Measurements from ENCODE around the gene ADAMTS15. TPM values are rescaled to one million over a fixed set of nuclear protein-coding genes. Genes with fewer than 3 reads are reported as not detected.

Gene ADAMTS15
- total and polyA plus RNA-seq, 11 donors = 5.3 to 71.0 (median 16.7) TPM

DNA sequence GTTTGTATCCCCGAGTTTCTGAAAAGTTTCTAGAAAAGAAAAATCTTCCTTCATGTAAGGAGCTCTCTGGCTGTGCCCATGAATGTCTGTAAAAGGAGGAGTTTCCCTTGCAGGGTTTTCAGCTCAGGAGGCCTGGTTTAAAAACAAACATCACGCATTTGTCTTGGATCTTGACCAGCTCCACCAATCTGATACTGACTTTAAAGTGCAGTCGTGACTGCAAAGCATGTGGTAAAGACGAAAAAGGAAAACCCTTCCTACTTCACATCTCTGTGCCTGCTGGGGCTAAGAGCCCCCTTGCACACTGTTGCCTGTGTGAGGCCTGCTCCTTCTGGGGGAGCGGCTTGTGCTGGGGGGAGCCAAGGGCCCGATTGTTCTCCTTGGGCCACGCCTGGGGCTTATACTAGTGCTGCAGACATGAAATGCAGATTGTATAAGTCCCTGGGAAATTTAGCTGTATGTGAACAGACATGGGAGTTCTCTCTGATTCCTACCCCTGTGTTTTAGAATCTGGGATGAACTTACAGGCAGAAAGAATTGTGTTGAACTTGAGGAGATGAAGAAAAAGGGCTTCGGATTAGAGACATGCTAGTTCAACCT is 62.1 kb downstream of the ADAMTS15 start:
- no peaks in the 10 kb centered on the region for H3K27me3 ChIP-seq
- intact Hi-C loops (cut with DNase I) = loop anchor here in 2 of 10 donors (5.0 to 10.0 kb wide), 2 partner anchors 33 to 164 kb away; no protein-coding TSS in a partner anchor
- ATAC-seq (peak in 3 of 4 donors; percentile 10 to 26 (median 21)), DNase-seq (no peak)
- WGBS, 4 donors = 41 to 57% (median 53%) methylated on average over 8 of the region's 8 CpGs
- H3K4me1 ChIP-seq = peaks cover 0 to 41% (median 21%) of the 10 kb centered on the region in 12 donors
- TF ChIP-seq POLR2A (IDR thresholded peaks at IDR 0.05) (no peak), CTCF (IDR thresholded peaks at IDR 0.05) (no peak)
- H3K36me3 ChIP-seq = no peaks in the 10 kb centered on the region
- H3K9me3 ChIP-seq = no peaks in the 10 kb centered on the region
- peak overlapping the region in 10 of 12 donors; percentile 1 to 69 (median 52) for H3K27ac ChIP-seq
- H3K4me3 ChIP-seq = no peak overlapping the region

DNA sequence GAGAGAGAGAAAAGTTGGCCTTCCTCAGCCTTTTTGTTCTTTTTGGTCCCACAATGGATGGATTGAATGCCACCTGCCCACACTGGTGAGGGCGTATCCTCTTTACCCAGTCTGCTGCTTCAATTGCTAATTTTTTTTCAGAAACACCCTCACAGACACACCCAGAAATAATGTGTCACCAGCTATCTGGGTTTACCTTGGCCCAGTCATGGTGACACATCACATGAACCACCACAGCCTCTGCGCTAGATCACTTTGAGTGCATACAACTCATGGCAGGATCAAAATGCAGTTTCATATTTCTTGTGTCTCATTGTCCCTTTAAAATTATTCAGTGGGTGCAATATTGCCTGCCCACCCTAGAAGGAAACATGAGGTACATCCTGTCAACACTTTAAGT is 63.3 kb downstream of the ADAMTS15 start:
- no peak for ATAC-seq
- TF ChIP-seq CTCF (IDR thresholded peaks at IDR 0.05) = no peak
- TF ChIP-seq POLR2A (IDR thresholded peaks at IDR 0.05) = no peak
- no peaks in the 10 kb centered on the region for H3K36me3 ChIP-seq
- H3K4me1 ChIP-seq = peaks cover 0 to 41% (median 21%) of the 10 kb centered on the region in 12 donors
- intact Hi-C loops (cut with DNase I) = loop anchor here in 2 of 10 donors (5.0 to 10.0 kb wide), 2 partner anchors 34 to 163 kb away; no protein-coding TSS in a partner anchor
- no peak for DNase-seq
- no peaks in the 10 kb centered on the region for H3K9me3 ChIP-seq
- H3K4me3 ChIP-seq = no peak overlapping the region
- H3K27me3 ChIP-seq = no peaks in the 10 kb centered on the region
- no peak overlapping the region for H3K27ac ChIP-seq
- WGBS, 4 donors = 73 to 98% (median 97%) methylated on average over 2 of the region's 2 CpGs

- DNase-seq (no peak), ATAC-seq (peak in 1 of 4 donors; percentile 17)
- Histone ChIP-seq H3K4me3 (no peak overlapping the region), H3K9me3 (no peaks in the 10 kb centered on the region), H3K27ac (peak overlapping the region in 7 of 12 donors; percentile 18 to 67 (median 29)), H3K4me1 (peaks cover 0 to 41% (median 21%) of the 10 kb centered on the region in 12 donors), H3K36me3 (no peaks in the 10 kb centered on the region), H3K27me3 (no peaks in the 10 kb centered on the region)
- intact Hi-C loops (cut with DNase I) = loop anchor here in 2 of 10 donors (5.0 to 10.0 kb wide), 2 partner anchors 35 to 162 kb away; no protein-coding TSS in a partner anchor
- 83 to 97% (median 86%) methylated on average over 4 of the region's 4 CpGs for WGBS, 4 donors
- no peak for TF ChIP-seq CTCF (IDR thresholded peaks at IDR 0.05)
- TF ChIP-seq POLR2A (IDR thresholded peaks at IDR 0.05) = no peak
Observed at GRCh38 chr11:130512662-130513061, 64.2 kb downstream of the ADAMTS15 start.

DNA sequence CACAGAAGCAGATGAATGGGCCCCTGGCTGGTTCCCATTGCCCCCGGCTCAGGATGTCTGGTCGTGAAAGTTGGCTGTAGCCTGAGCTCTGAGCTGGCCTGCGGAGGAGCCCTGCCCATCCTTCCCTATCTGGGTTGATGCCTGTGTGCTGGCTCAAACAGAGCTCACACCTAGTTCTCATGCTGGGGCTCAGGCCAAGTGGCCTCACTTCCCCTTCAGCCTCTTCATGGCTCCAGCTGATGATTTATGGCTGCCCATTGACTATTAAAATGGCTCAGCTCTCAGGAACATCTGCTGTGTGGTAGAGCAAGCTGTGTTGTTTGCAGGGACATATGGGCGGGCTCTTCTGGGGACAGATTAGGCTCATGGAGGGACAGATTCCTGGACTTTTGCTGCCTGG is 64.7 kb downstream of the ADAMTS15 start:
- peaks cover 0 to 41% (median 21%) of the 10 kb centered on the region in 12 donors for H3K4me1 ChIP-seq
- H3K9me3 ChIP-seq = no peaks in the 10 kb centered on the region
- H3K27me3 ChIP-seq = no peaks in the 10 kb centered on the region
- DNase-seq (peak; percentile 61 to 86 (median 73)), ATAC-seq (peak; percentile 76 to 94 (median 92))
- H3K4me3 ChIP-seq = no peak overlapping the region
- no peaks in the 10 kb centered on the region for H3K36me3 ChIP-seq
- TF ChIP-seq POLR2A (IDR thresholded peaks at IDR 0.05) = no peak
- no peak for TF ChIP-seq CTCF (IDR thresholded peaks at IDR 0.05)
- H3K27ac ChIP-seq = peak overlapping the region in 9 of 12 donors; percentile 18 to 69 (median 46)
- 6 to 21% (median 18%) methylated on average over 4 of the region's 4 CpGs for WGBS, 4 donors
- intact Hi-C loops (cut with DNase I) = loop anchor here in 2 of 10 donors (5.0 to 10.0 kb wide), 2 partner anchors 36 to 162 kb away; no protein-coding TSS in a partner anchor

All from heart left ventricle (tissue), 16 donors.